DOHH2 (cell line): ENCODE measurements around the gene SLC6A13.

Source experiments
- CTCF ChIP-seq: fragments of 200-600 bp; sonication (generic); IDR thresholded peaks from one replicate; pipeline ENCODE4 v1.5.1; 2014; ENCODE audit warnings: antibody characterized with exemption, mild to moderate bottlenecking, low read depth, low read length; ENCODE audit not compliant: poor library complexity, severe bottlenecking
- EZH2phosphoT487 ChIP-seq: fragments of 200-600 bp; sonication (generic); IDR thresholded peaks from 2 replicates; pipeline ENCODE4 v1.6.1; 2017; ENCODE audit warnings: borderline replicate concordance, mild to moderate bottlenecking, antibody characterized with exemption, low read length, moderate library complexity, mixed read lengths

DNA sequence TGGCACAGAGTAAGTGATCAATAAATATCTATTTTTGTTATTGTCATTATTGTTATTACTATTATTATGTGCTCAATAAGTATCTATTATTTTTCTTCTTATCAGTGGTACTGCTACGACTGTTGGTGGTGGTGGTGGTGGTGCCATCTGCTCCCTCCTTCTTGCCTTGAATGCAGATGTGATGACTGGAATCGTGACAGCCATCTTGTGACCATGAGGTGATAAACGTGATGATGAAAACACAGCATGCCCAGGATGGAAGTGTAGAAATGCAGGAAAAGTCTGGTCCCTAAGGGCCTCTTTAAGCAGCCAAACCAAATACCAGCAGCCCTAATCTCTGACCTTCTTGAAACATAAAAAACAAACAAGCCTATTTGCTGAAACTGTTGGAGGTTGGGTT lies 71.1 kb downstream of the SLC6A13 start:
- TF ChIP-seq CTCF = no peak
- TF ChIP-seq EZH2phosphoT487 = no peak
